Uterus (tissue), 4 donors: ENCODE results near the gene USP40. TPM values are rescaled to one million over a fixed set of nuclear protein-coding genes. Genes with fewer than 3 reads are reported as not detected.
"Not testable (repeated sequence)": the region's sequence is repeated elsewhere in the genome, so short reads cannot be mapped to it uniquely, and the experiment has no call there.

Experiments used
- DNase-seq, 2 donors: peaks; one replicate each; pipeline ENCODE4 v3.0.0-alpha.2; 2019 to 2020
- H3K27ac ChIP-seq, 2 donors: fragments of 200-600 bp; sonication (generic); 1 replicate in 1 of 2; 2 replicates in 1 of 2; pipeline ENCODE4 v1.5.1; 2016 to 2018
- H3K27me3 ChIP-seq, 2 donors: fragments of 200-600 bp; sonication (generic); one replicate each; pipeline ENCODE4 v1.5.1; 2018 to 2019; ENCODE audit warnings: control low read depth in 1 of 2
- H3K36me3 ChIP-seq, 2 donors: fragments of 200-600 bp; sonication (generic); one replicate each; pipeline ENCODE4 v1.5.1; 2019; ENCODE audit warnings: control low read depth in 1 of 2
- H3K4me1 ChIP-seq, 2 donors: fragments of 200-600 bp; sonication (generic); one replicate each; pipeline ENCODE4 v1.5.1; 2018 to 2019; ENCODE audit warnings: control low read depth in 1 of 2
- H3K4me3 ChIP-seq, 2 donors: fragments of 200-600 bp; sonication (generic); 1 replicate in 1 of 2; 2 replicates in 1 of 2; pipeline ENCODE4 v1.5.1; 2018 to 2019; ENCODE audit warnings: mild to moderate bottlenecking in 1 of 2
- H3K9me3 ChIP-seq, 2 donors: fragments of 200-600 bp; sonication (generic); one replicate each; pipeline ENCODE4 v1.5.1; 2019; ENCODE audit warnings: control low read depth in 1 of 2
- POLR2A ChIP-seq, 2 donors: fragments of 450-650 bp; IDR thresholded peaks; one replicate each; pipeline ENCODE4 v1.6.1; 2016; ENCODE audit warnings: antibody characterized with exemption in 2 of 2, mild to moderate bottlenecking in 1 of 2, moderate library complexity in 1 of 2
- intact Hi-C: fragments of 100-400 bp; cut with DNase I; formaldehyde crosslinking; loops from one replicate; pipeline ENCODE4 v1.15.1; 2023; ENCODE audit warnings: low total_unique reads
- total RNA-seq, 4 donors: library from RNA; depleted of rRNA in 3 of 4; stranded (reverse); fragments of >200 nt in 3 of 4; gene quantifications; one replicate each; pipeline versions ENCODE4 v1.1.0 to v1.2.4, GENCODE V29; 2014 to 2023
- TF ChIP-seq, protein P1 (sequence below), 4 experiments: fragments of 200-600 bp in 2 of 4; fragments of 450-650 bp in 2 of 4; sonication (generic) in 2 of 4; IDR thresholded peaks; one replicate each; pipeline ENCODE4 v1.5.1; 2016 to 2019; ENCODE audit warnings: antibody characterized with exemption in 4 of 4, mild to moderate bottlenecking in 2 of 4, moderate library complexity in 1 of 4
- donor health status: DM: yes; HTN: yes; CAD: no.

The USP40 gene
- total RNA-seq, 4 donors from 2014 or later = 14.7 to 60.2 (median 49.5) TPM

DNA sequence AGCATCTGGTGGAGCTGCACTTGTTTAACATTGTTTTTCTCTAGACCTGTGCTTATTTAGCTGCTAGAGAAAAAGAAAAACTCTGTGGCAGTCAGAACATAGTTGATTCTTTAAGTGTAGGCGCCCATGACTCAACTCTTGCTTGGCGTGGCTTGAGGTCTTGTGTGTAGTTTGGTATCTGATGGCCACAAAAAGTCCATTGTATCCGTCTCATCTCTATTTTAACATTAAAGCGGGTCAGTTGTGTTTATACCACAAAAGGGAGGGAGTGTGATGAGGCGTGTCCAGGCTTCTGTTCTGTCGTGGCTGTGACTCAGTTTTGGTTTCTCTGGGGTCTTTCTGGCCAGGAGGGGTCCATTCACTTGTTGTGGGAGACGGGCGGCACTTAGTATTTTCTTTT is 26.6 kb upstream of the USP40 start:
- Histone ChIP-seq H3K4me1 (no peaks in the 10 kb centered on the region), H3K9me3 (no peaks in the 10 kb centered on the region), H3K36me3 (no peaks in the 10 kb centered on the region), H3K4me3 (no peak overlapping the region), H3K27ac (no peak overlapping the region), H3K27me3 (no peaks in the 10 kb centered on the region)
- no peak for DNase-seq
- TF ChIP-seq POLR2A (IDR thresholded peaks at IDR 0.05) = no peak
- TF ChIP-seq, protein P1, sequence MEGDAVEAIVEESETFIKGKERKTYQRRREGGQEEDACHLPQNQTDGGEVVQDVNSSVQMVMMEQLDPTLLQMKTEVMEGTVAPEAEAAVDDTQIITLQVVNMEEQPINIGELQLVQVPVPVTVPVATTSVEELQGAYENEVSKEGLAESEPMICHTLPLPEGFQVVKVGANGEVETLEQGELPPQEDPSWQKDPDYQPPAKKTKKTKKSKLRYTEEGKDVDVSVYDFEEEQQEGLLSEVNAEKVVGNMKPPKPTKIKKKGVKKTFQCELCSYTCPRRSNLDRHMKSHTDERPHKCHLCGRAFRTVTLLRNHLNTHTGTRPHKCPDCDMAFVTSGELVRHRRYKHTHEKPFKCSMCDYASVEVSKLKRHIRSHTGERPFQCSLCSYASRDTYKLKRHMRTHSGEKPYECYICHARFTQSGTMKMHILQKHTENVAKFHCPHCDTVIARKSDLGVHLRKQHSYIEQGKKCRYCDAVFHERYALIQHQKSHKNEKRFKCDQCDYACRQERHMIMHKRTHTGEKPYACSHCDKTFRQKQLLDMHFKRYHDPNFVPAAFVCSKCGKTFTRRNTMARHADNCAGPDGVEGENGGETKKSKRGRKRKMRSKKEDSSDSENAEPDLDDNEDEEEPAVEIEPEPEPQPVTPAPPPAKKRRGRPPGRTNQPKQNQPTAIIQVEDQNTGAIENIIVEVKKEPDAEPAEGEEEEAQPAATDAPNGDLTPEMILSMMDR (IDR thresholded peaks at IDR 0.05) = no peak
- intact Hi-C loops = no loop called here

DNA sequence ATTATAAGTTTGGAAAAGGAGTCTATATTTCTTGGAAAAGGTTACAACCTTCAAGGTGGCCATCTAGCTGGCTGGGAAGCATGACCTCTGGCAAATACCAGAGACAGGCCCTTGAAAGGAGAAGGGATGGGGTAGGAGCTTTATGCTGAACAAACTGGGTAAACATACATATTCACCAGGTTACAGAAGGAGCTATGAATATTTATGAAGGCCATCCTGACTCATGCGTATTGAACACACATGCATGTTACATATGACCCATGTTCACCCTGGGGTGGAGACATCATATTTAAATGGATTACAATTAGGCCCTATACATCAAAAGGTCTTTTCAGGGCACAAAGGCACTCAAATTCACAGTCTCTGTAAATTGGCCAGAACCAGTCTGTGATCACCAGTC is 26.1 kb upstream of the USP40 start:
- H3K4me1 ChIP-seq, H3K36me3 ChIP-seq, intact Hi-C loops, H3K4me3 ChIP-seq, DNase-seq, H3K27me3 ChIP-seq, H3K9me3 ChIP-seq, H3K27ac ChIP-seq: not testable (repeated sequence)

DNA sequence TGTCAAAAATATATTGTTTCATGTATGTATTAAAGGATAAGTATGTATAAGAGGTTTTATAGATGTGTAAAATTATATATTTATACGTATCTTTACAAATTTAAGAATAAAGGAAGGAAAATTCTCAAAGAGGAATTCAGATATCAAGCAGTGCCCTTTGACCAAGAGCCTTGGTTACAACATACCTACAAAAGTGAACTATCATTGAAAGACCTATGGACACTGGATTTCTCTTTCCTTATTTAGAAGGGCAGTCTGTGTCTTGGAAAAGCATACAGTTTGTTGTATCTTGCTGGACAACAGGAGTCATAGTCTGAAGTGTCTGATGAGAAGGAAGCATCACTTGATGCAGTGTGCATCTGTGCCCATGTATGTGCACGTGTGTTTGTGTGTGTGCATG is 21.8 kb upstream of the USP40 start:
- Histone ChIP-seq H3K4me1 (no peaks in the 10 kb centered on the region), H3K9me3 (no peaks in the 10 kb centered on the region), H3K36me3 (no peaks in the 10 kb centered on the region), H3K4me3 (no peak overlapping the region), H3K27me3 (no peaks in the 10 kb centered on the region), H3K27ac (no peak overlapping the region)
- no peak for TF ChIP-seq POLR2A (IDR thresholded peaks at IDR 0.05)
- TF ChIP-seq, protein P1 (IDR thresholded peaks at IDR 0.05) = no peak
- no peak for DNase-seq
- intact Hi-C loops = no loop called here

DNA sequence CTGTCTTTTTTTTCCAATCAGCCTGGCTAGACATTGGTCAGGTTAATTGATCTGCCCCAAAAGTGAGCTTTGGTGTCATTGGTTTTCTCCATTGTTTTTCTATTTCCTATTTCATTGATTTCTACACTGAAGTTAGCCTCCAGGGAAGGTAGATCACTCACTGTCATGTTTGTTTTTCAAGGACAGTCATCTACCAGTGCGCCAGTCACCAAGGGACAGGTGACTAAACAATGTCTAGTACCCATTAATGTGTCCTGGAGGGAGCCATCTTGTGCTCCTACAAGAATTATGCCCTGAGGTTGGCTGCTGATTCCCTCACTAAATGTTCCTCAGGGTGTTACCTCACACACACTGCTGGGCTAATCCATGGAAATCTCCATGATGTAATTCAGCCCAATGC is 17.6 kb upstream of the USP40 start:
- TF ChIP-seq POLR2A (IDR thresholded peaks at IDR 0.05) = no peak
- TF ChIP-seq, protein P1 (IDR thresholded peaks at IDR 0.05) = no peak
- intact Hi-C loops = no loop called here
- Histone ChIP-seq H3K27me3 (no peaks in the 10 kb centered on the region), H3K27ac (no peak overlapping the region), H3K4me1 (no peaks in the 10 kb centered on the region), H3K36me3 (no peaks in the 10 kb centered on the region), H3K4me3 (no peak overlapping the region), H3K9me3 (no peaks in the 10 kb centered on the region)
- DNase-seq = no peak

DNA sequence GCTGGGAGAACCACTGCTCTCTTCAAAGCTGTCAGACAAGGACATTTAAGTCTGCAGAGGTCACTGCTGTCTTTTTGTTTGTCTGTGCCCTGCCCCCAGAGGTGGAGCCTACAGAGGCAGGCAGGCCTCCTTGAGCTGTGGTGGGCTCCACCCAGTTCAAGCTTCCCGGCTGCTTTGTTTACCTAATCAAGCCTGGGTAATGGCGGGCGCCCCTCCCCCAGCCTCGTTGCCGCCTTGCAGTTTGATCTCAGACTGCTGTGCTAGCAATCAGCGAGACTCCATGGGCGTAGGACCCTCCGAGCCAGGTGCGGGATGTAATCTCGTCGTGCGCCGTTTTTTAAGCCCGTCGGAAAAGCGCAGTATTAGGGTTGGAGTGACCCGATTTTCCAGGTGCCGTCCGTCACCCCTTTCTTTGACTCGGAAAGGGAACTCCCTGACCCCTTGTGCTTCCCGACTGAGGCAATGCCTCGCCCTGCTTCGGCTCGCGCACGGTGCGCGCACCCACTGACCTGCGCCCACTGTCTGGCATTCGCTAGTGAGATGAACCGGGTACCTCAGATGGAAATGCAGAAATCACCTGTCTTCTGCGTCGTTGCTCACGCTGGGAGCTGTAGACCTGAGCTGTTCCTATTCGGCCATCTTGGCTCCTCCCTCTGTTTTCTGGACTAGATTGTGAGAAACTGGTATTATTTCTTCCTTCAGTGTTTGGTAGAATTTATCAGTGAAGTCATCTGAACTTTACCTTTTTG is 16.8 kb upstream of the USP40 start:
- H3K9me3 ChIP-seq, H3K4me1 ChIP-seq, DNase-seq, H3K4me3 ChIP-seq, intact Hi-C loops, H3K36me3 ChIP-seq, H3K27me3 ChIP-seq, H3K27ac ChIP-seq: not testable (repeated sequence)

DNA sequence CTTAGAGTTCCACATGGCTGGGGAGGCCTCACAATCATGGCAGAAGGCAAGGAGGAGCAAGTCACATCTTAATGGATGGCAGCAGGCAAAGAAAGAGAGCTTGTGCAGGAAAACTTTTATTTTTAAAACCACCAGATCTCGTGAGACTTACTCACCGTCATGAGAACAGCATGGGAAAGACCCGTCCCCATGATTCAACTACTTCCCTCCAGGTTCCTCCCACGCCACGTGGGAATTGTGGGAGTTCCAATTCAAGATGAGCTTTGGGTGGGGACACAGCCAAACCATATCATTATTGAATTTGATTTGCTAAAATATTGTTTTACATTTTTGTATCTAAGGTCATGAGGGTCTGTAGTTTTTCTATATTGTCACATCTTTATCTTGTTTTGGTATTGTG is 10.8 kb upstream of the USP40 start:
- intact Hi-C loops, DNase-seq, H3K9me3 ChIP-seq, H3K4me1 ChIP-seq, H3K27ac ChIP-seq, H3K4me3 ChIP-seq, H3K36me3 ChIP-seq, H3K27me3 ChIP-seq: not testable (repeated sequence)

DNA sequence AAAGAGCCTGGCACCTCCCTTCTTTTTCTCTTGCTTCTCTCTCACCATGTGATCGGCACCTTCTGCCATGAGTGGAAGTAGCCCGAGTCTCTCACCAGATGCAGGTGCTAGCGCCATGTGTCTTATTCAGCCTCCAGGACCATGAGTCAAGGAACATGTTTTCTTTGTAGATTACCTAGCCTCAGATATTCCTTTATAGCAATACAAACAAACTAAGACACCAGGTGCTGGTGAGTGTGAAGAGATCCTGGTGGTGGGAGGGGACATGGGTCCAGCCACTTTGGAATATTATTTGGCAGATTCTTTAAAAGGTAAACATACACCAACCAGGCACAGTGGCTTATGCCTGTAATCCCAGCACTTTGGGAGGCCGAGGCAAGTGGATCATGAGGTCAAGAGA is 5.9 kb upstream of the USP40 start:
- H3K9me3 ChIP-seq = no peaks in the 10 kb centered on the region
- no peak overlapping the region for H3K27ac ChIP-seq
- intact Hi-C loops = no loop called here
- TF ChIP-seq POLR2A (IDR thresholded peaks at IDR 0.05) = no peak
- TF ChIP-seq, protein P1 (IDR thresholded peaks at IDR 0.05) = no peak
- H3K27me3 ChIP-seq = no peaks in the 10 kb centered on the region
- H3K36me3 ChIP-seq = no peaks in the 10 kb centered on the region
- no peaks in the 10 kb centered on the region for H3K4me1 ChIP-seq
- no peak for DNase-seq
- no peak overlapping the region for H3K4me3 ChIP-seq
